ENCODE results near the gene PLD5. TPM values are rescaled to one million over a fixed set of nuclear protein-coding genes. Genes with fewer than 3 reads are reported as not detected.
"Not testable (repeated sequence)": the region's sequence is repeated elsewhere in the genome, so short reads cannot be mapped to it uniquely, and the experiment has no call there.

PLD5 gene
- total RNA-seq, 1 donor from 2014 or later, result 1.4 TPM

- DNase-seq, result no peak
Measured at GRCh38 chr1:242140836-242141235, 383.7 kb downstream of the PLD5 start.

DNA sequence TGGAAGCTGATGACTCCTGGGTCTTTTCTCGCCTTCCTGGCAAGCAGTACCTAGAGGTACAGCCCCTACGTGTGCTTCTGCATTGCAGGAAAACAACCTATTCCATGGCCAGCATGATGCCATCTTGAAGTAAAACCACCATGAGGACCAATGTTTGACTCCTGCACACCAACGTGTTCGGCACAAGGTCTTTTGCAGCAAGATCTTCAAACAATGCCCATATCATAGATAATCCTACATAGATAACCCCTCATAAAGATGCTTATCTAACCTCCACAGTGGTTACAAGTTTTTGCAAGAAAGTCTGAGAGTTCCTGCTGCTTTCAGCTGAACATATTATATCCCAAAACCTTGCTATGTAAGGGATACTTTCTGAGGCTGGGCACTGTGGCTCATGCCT is 384.5 kb downstream of the PLD5 start:
- no peak for DNase-seq

DNA sequence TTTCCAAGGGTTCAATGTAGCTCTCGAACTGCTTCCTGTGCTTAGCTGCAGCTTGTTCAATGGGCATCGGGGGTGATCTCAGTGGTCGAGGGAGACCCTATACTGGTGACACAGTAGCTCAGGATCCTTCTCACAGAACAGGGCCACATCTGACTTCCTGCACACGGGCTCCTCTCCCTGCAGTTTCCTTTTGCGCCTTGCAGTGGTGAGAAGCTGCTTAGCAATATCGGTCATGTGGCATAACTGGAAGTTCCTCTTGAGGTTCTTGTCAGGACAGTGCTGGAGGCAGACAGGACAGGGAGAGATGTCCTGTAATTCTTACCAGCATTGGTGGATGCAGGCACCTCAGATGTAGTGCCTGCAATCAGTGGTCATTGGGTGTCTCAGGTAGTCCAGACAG is 385.1 kb downstream of the PLD5 start:
- DNase-seq, result no peak

- no peak for DNase-seq
Measured at GRCh38 chr1:242133796-242134195, 390.7 kb downstream of the PLD5 start.

DNA sequence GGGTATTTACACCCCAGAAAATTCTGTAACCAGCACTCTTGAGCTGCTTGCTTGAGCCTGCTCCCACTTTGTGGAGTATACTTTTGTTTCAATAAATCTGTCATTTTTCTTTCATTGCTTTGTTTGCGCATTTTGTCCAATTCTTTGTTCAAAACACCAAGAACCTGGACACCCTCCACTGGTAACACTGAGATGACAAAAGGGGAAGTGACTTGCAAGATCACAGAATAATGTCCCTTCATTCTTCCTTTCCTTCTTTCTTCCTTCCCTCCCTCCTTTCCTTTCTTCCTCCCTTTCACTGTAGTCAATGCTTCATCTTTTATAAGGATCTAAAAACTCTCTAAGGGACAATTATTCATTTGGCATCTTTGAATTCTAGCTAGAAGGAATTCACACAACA is 391.1 kb downstream of the PLD5 start:
- DNase-seq, result no peak

DNA sequence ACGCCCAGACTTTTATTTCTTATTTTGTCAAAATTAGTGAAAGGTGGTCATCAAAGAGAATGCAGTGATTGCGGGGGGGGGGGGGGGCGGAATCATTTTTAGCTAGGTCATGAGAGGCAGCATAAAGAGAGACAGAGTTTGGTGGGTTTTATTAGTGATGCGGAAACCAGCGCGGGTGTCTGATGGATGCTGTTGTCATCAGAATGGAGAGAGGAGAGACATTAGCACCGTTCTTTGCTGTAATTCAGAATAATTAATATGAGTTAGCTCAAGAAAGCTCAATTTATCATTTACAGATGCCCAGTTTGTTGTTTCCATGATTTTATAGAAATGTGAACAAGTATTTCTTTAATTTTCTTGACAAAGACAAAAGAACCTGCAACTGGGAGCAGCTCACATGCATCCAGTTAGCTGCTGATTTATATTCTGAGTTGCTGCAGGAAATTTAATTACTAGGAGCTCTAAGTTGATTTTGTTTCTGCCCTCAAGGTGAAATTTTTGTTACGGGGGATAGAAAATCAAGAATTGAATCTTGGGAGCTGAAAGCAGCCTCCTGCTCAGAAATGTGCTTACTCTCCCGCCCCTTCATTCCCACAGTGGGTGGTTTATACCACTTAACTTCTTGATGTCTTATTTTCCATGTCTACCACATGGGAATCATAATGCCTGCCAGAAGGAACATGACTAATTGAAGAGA is 392.2 kb downstream of the PLD5 start:
- DNase-seq, result no peak

GRCh38 chr1:242128951-242129502 is 395.5 kb downstream of the PLD5 start:
- no peak for DNase-seq

DNA sequence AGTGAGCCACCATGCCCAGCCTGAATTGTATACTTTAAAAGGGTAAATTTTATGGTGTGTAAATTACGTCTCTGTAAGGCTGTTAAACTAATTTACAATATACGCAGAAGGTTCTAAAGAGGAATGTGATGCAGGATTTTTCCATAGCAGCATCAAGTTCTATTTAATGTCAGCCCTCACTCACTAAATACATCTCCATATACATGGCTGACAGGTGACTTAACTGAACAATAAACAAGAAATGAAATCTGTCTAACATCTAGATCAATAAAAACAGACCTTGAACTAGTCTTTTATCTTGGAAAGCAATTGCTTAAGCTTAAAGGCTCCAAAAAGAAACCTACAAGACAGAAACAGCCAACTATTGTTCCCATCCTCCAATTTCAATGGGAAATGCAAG is 404.1 kb downstream of the PLD5 start:
- DNase-seq, result no peak

DNA sequence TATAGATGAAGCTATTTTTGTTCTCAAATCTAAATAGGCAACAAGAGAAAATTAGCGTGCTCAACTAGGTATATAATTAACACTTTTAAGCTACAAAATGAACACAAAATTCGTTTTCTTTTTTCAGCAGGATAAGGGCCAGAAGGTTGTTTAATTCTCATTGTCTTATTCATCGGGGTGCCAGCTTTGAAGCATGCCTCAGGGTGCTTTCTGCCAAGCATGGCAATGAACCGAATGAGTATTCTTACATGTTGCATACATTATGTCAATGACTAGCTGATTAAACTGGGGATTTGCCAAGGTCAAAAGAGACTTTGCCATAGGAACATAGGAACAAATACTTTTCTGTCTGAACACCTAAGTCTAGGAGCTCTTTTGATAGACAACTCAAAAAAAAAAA is 423.6 kb downstream of the PLD5 start:
- no peak for DNase-seq

- not testable (repeated sequence) for DNase-seq
Measured at GRCh38 chr1:242097283-242097682, 427.2 kb downstream of the PLD5 start.

- no peak for DNase-seq
Measured at GRCh38 chr1:242093116-242093515, 431.4 kb downstream of the PLD5 start.

DNA sequence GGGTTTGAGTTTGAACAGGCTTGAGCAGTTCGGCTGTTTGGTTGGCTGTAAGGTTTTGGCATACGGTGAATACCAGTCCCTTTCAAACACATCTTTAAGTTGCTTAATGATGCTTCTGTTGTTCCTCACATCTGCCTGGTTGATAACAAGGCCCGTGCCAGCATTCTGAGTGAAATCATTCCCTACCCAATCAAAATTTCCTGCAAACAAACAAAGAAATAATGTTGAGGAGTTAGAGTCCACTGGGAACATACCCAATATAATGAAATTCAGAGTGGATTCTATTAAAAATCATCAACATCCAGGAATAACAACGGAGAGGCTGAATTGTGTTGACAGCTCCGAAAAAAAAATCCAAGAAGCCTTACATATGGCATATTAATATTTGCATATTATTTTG is 434.6 kb downstream of the PLD5 start:
- DNase-seq, result peak; percentile 2

GRCh38 chr1:242088875-242089274 is 435.6 kb downstream of the PLD5 start:
- no peak for DNase-seq

GRCh38 chr1:242086706-242087105 is 437.8 kb downstream of the PLD5 start:
- no peak for DNase-seq

DNA sequence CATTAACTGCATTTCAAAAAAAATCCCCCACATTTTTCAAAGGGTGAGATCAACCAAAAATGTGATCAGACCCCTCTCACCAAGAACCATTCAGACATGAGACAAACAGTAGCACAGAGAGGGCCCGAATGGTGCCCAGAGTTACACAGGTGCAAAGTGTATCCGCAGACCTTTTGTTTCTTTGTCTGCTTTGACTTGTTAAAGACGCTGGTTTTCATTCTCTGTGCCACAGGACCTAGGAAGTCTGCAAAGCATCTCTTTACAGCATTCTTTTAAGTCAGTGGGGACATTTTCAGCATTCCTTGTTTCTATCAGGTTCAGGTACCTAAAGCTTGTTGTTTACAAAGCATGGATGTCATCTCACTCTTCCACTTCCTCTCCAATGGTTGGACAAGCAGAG is 438.4 kb downstream of the PLD5 start:
- no peak for DNase-seq

- DNase-seq, result no peak
Measured at GRCh38 chr1:242083742-242084141, 440.8 kb downstream of the PLD5 start.

DNA sequence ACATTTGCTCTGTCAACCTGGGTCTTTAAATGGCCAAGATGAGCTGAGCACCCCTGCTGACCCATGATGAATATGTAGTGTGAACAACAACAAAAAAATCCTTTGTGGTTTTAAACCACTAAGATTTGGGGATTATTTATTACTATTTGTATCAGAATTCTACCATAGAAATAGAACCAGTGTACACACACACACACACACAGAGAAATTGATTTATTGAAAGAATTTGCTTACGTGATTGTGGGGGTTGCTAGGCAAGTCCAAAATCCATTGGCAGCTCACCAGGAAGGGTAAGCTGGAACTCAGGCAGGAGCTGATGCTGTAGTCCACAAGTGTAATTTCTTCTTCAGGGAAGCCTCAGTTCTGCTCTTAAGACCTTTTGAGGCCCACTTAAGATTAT is 443.1 kb downstream of the PLD5 start:
- no peak for DNase-seq

- no peak for DNase-seq
Measured at GRCh38 chr1:242065813-242066212, 458.7 kb downstream of the PLD5 start.

- no peak for DNase-seq
Measured at GRCh38 chr1:242062271-242062670, 462.2 kb downstream of the PLD5 start.

DNA sequence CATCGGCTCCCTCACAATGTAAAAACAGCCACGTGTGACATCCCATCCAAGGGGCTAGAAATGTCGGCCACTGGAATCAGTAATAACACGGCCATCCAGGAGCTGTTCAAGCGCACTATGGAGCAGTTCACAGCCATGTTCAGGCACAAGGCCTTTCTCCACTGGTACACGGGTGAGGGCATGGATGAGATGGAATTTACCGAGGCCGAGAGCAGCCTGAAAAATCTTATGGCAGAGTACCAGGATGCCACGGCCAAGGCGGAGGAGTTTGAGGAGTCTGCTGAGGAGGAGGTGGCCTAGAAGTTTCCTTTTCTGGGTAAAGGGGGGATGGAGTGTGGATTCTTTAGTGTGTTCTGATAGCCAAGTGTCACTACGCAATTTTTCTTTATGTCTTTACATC is 464.5 kb downstream of the PLD5 start:
- no peak for DNase-seq

- DNase-seq, result not testable (repeated sequence)
Measured at GRCh38 chr1:242058582-242058981, 465.9 kb downstream of the PLD5 start.

- DNase-seq, result not testable (repeated sequence)
Measured at GRCh38 chr1:242058181-242058580, 466.3 kb downstream of the PLD5 start.

GRCh38 chr1:242057745-242058115 is 466.8 kb downstream of the PLD5 start:
- DNase-seq, result no peak

- no peak for DNase-seq
Measured at GRCh38 chr1:242056988-242057744, 467.3 kb downstream of the PLD5 start.
